HepG2 (cell line): ENCODE data around the gene KLF15. TPM values are rescaled to one million over a fixed set of nuclear protein-coding genes. Genes with fewer than 3 reads are reported as not detected.

Experiments used
- BCL6 ChIP-seq: IDR thresholded peaks from 2 replicates; pipeline ENCODE4 v1.6.1; 2016; ENCODE audit warnings: missing genetic modification reagents, missing compliant biosample characterization
- KDM1A ChIP-seq: IDR thresholded peaks from 2 replicates; pipeline ENCODE4 v1.6.1; 2016; ENCODE audit warnings: missing compliant biosample characterization
- POLR2AphosphoS2 ChIP-seq: IDR thresholded peaks from 2 replicates; pipeline ENCODE4 v1.6.1; 2011; ENCODE audit warnings: low read depth, low read length, improper control_type of control experiment
- TBX2 ChIP-seq: sonication (generic); formaldehyde crosslinking; IDR thresholded peaks from 2 replicates; pipeline ENCODE4 v1.5.0; 2020; ENCODE audit warnings: missing genetic modification reagents, mild to moderate bottlenecking, borderline replicate concordance
- ZFP36 ChIP-seq: fragments of 150-350 bp; IDR thresholded peaks from 2 replicates; pipeline ENCODE4 v1.6.1; 2018; ENCODE audit warnings: borderline replicate concordance, low read length, low read depth; ENCODE audit not compliant: partially characterized antibody
- ZGPAT ChIP-seq: IDR thresholded peaks from 2 replicates; pipeline ENCODE4 v1.6.1; 2016; ENCODE audit warnings: mild to moderate bottlenecking
- ZNF33A ChIP-seq: sonication (generic); formaldehyde crosslinking; IDR thresholded peaks from 2 replicates; pipeline ENCODE4 v1.5.1; 2020; ENCODE audit warnings: missing genetic modification reagents, mild to moderate bottlenecking, moderate library complexity, borderline replicate concordance
- ZNF891 ChIP-seq: sonication (generic); formaldehyde crosslinking; IDR thresholded peaks from 2 replicates; pipeline ENCODE4 v1.5.0; 2020; ENCODE audit warnings: mild to moderate bottlenecking, missing genetic modification reagents
- ZSCAN21 ChIP-seq: sonication (generic); formaldehyde crosslinking; IDR thresholded peaks from 2 replicates; pipeline ENCODE4 v1.8.0; 2022; ENCODE audit warnings: mild to moderate bottlenecking, missing genetic modification reagents, moderate library complexity, borderline replicate concordance
- polyA plus RNA-seq, 8 experiments: library from polyadenylated mRNA; depleted of rRNA in 3 of 8; stranded (reverse) in 7 of 8; unstranded in 1 of 8; fragments of >200 nt; fragmentation: Illumina TruSeq in 4 of 8; extraction: Trizol in 4 of 8; gene quantifications; 2 replicates each; pipeline versions ENCODE4 v1.2.1 to v1.2.3, GENCODE V29; 2011 to 2016; ENCODE audit warnings: low read depth in 4 of 8, missing spikeins in 1 of 8, mixed read lengths in 1 of 8; ENCODE audit not compliant: insufficient read depth in 1 of 8
- total RNA-seq, 5 experiments: library from RNA; depleted of rRNA; stranded (reverse); fragments of >200 nt; fragmentation: Illumina TruSeq; extraction: Trizol; gene quantifications; 2 replicates each; pipeline ENCODE4 v1.2.3, GENCODE V29; 2016; ENCODE audit warnings: low read depth in 1 of 5
- TF ChIP-seq, protein P1 (sequence below): sonication (generic); formaldehyde crosslinking; IDR thresholded peaks from 2 replicates; pipeline ENCODE4 v1.5.1; 2020; ENCODE audit warnings: mild to moderate bottlenecking, missing genetic modification reagents, borderline replicate concordance
- TF ChIP-seq, protein P2 (sequence below): sonication (generic); formaldehyde crosslinking; IDR thresholded peaks from one replicate; pipeline ENCODE4 v1.5.1; 2020; ENCODE audit warnings: mild to moderate bottlenecking, missing genetic modification reagents; ENCODE audit errors: not compliant biosample characterization

KLF15 gene
- total and polyA plus RNA-seq, 2 of the 13 experiments (the other 11 are each of a cell fraction or from before 2014, with no cell fraction given): 7.1 to 7.8 TPM

DNA sequence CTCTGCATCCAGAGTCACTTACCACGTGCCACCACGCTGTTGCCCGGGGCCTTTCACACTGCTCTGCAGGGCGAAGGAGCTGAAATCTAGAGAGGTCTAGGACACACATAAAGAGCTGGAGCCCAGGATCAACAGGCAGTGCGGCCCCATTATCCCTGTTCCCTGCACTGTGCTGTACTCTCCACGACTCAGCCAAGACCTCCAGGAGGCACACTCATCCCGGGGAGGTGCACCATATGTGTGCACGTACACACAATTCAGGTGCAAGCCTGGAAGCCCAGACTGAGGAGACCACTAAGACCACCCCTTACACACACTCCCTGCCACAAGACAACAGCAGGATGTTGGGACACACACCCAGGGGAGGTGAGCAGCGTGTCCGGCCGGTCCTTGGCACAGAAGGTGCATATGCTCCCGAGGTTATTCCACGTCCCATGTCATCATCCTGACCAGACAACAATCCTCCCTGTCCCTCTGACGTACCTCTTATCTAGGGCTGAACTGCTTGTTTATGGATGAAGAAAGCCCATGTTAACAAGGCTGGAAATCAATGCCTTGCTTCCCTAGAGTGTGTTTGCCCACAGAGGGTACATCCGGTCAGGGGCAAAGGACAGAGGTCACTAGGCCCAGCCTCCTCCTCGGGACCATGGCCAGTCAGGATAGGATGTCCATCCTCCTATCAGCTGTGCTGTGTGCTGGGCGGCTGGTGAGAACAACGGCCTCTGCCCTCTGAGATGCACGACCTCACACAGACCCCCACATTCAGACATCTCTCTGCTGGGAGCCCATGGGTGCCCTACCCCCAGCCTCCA, 16.1 kb downstream of the KLF15 start (continued):
- TF ChIP-seq, protein P1, sequence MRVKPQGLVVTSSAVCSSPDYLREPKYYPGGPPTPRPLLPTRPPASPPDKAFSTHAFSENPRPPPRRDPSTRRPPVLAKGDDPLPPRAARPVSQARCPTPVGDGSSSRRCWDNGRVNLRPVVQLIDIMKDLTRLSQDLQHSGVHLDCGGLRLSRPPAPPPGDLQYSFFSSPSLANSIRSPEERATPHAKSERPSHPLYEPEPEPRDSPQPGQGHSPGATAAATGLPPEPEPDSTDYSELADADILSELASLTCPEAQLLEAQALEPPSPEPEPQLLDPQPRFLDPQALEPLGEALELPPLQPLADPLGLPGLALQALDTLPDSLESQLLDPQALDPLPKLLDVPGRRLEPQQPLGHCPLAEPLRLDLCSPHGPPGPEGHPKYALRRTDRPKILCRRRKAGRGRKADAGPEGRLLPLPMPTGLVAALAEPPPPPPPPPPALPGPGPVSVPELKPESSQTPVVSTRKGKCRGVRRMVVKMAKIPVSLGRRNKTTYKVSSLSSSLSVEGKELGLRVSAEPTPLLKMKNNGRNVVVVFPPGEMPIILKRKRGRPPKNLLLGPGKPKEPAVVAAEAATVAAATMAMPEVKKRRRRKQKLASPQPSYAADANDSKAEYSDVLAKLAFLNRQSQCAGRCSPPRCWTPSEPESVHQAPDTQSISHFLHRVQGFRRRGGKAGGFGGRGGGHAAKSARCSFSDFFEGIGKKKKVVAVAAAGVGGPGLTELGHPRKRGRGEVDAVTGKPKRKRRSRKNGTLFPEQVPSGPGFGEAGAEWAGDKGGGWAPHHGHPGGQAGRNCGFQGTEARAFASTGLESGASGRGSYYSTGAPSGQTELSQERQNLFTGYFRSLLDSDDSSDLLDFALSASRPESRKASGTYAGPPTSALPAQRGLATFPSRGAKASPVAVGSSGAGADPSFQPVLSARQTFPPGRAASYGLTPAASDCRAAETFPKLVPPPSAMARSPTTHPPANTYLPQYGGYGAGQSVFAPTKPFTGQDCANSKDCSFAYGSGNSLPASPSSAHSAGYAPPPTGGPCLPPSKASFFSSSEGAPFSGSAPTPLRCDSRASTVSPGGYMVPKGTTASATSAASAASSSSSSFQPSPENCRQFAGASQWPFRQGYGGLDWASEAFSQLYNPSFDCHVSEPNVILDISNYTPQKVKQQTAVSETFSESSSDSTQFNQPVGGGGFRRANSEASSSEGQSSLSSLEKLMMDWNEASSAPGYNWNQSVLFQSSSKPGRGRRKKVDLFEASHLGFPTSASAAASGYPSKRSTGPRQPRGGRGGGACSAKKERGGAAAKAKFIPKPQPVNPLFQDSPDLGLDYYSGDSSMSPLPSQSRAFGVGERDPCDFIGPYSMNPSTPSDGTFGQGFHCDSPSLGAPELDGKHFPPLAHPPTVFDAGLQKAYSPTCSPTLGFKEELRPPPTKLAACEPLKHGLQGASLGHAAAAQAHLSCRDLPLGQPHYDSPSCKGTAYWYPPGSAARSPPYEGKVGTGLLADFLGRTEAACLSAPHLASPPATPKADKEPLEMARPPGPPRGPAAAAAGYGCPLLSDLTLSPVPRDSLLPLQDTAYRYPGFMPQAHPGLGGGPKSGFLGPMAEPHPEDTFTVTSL (CRISPR knock-in tag): 0 out of 2 replicates have a peak, but pooled peaks have one; percentile 29
- TF ChIP-seq TBX2 (CRISPR knock-in tag): peak; percentile 37; the same call in 1 of the 2 replicates
- no peak for TF ChIP-seq ZNF33A (CRISPR knock-in tag)
- TF ChIP-seq ZGPAT: no peak
- no peak for TF ChIP-seq POLR2AphosphoS2
- no peak for TF ChIP-seq KDM1A (CRISPR knock-in tag)
- no peak for TF ChIP-seq ZFP36
- TF ChIP-seq, protein P2, sequence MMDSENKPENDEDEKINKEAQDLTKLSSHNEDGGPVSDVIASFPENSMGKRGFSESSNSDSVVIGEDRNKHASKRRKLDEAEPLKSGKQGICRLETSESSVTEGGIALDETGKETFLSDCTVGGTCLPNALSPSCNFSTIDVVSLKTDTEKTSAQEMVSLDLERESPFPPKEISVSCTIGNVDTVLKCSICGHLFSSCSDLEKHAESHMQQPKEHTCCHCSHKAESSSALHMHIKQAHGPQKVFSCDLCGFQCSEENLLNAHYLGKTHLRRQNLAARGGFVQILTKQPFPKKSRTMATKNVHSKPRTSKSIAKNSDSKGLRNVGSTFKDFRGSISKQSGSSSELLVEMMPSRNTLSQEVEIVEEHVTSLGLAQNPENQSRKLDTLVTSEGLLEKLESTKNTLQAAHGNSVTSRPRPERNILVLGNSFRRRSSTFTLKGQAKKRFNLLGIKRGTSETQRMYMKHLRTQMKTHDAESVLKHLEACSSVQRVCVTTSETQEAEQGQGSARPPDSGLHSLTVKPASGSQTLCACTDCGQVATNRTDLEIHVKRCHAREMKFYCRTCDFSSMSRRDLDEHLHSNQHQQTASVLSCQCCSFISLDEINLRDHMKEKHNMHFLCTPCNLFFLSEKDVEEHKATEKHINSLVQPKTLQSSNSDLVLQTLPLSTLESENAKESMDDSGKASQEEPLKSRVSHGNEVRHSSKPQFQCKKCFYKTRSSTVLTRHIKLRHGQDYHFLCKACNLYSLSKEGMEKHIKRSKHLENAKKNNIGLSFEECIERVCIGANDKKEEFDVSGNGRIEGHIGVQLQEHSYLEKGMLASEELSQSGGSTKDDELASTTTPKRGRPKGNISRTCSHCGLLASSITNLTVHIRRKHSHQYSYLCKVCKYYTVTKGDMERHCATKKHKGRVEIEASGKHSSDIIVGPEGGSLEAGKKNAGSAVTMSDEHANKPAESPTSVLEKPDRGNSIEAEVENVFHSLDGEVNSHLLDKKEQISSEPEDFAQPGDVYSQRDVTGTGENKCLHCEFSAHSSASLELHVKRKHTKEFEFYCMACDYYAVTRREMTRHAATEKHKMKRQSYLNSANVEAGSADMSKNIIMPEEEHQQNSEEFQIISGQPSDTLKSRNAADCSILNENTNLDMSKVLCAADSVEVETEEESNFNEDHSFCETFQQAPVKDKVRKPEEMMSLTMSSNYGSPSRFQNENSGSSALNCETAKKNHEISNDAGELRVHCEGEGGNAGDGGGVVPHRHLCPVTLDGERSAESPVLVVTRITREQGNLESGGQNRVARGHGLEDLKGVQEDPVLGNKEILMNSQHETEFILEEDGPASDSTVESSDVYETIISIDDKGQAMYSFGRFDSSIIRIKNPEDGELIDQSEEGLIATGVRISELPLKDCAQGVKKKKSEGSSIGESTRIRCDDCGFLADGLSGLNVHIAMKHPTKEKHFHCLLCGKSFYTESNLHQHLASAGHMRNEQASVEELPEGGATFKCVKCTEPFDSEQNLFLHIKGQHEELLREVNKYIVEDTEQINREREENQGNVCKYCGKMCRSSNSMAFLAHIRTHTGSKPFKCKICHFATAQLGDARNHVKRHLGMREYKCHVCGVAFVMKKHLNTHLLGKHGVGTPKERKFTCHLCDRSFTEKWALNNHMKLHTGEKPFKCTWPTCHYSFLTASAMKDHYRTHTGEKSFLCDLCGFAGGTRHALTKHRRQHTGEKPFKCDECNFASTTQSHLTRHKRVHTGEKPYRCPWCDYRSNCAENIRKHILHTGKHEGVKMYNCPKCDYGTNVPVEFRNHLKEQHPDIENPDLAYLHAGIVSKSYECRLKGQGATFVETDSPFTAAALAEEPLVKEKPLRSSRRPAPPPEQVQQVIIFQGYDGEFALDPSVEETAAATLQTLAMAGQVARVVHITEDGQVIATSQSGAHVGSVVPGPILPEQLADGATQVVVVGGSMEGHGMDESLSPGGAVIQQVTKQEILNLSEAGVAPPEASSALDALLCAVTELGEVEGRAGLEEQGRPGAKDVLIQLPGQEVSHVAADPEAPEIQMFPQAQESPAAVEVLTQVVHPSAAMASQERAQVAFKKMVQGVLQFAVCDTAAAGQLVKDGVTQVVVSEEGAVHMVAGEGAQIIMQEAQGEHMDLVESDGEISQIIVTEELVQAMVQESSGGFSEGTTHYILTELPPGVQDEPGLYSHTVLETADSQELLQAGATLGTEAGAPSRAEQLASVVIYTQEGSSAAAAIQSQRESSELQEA (CRISPR knock-in tag): no peak
- TF ChIP-seq BCL6 (CRISPR knock-in tag): peak; percentile 84
- TF ChIP-seq ZSCAN21: no peak
- no peak for TF ChIP-seq ZNF891
